ENCODE data around the gene ASS1.

ASS1 gene

GRCh38 chr9:130471411-130472183 is 26.8 kb downstream of the ASS1 start:
- no peak overlapping the region for H3K4me3 ChIP-seq (ENCODE audit: control insufficient read depth, low read depth, low read length)
- no peak for TF ChIP-seq CTCF (conservative IDR thresholded peaks at IDR 0.05; ENCODE audit: control insufficient read depth, insufficient read depth, low read depth, low read length)
- no peak for DNase-seq (ENCODE audit: low read depth)

DNA sequence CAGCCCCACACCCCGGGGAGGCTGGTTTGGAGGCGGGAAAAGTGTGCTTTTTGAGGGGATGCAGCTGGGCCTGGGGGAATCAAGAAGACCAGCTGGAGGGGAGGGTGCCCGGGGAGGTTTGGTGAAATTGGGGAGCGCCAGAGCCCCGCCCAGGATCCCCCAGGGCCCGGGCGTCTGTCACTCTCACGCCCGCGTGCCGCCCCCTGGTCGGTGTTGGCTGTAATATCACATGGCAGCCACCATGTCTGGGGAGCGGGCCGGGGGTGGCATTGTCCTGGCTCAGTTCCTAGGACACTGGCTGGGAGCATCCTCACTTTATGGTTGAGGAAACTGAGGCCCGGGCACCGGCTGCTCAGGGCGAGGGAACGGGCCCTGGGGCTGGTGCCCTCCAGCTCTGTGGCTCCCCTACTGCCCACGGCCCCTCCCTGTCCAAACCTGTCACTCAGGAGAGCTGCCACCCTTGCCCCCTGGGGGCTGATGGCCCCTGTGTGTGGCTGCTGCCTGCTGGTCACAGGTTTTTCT is 27.5 kb downstream of the ASS1 start:
- H3K4me3 ChIP-seq (ENCODE audit: control insufficient read depth, low read depth, low read length), result no peak overlapping the region
- TF ChIP-seq CTCF (conservative IDR thresholded peaks at IDR 0.05; ENCODE audit: control insufficient read depth, insufficient read depth, low read depth, low read length), result no peak
- no peak for DNase-seq (ENCODE audit: low read depth)

- no peak for TF ChIP-seq CTCF (conservative IDR thresholded peaks at IDR 0.05; ENCODE audit: control insufficient read depth, insufficient read depth, low read depth, low read length)
- DNase-seq (ENCODE audit: low read depth), result no peak
- H3K4me3 ChIP-seq (ENCODE audit: control insufficient read depth, low read depth, low read length), result no peak overlapping the region
Measured at GRCh38 chr9:130473009-130473408, 28.2 kb downstream of the ASS1 start.

- no peak for TF ChIP-seq CTCF (conservative IDR thresholded peaks at IDR 0.05; ENCODE audit: control insufficient read depth, insufficient read depth, low read depth, low read length)
- no peak overlapping the region for H3K4me3 ChIP-seq (ENCODE audit: control insufficient read depth, low read depth, low read length)
- DNase-seq (ENCODE audit: low read depth), result no peak
Measured at GRCh38 chr9:130473566-130473965, 28.8 kb downstream of the ASS1 start.

DNA sequence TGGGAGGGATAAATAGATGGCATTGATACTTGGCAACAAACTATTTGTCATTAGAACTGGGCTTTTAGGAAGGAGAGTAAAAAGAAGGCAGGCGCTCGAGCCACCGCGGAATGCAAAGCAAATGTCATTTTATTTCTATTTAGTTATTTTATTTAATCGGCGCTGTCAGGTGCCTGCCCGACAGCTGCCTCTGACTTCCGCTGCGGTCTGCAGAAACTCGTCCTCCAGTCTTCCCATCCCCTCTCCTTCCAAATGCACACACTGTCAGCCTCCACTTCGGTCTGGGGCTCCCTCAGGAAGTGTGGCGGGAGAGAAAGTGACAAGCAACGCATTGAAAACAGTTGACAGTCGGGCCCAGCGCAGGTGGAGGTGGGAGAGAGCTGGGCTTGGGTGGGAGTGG is 29.3 kb downstream of the ASS1 start:
- TF ChIP-seq CTCF (conservative IDR thresholded peaks at IDR 0.05; ENCODE audit: control insufficient read depth, insufficient read depth, low read depth, low read length), result no peak
- no peak for DNase-seq (ENCODE audit: low read depth)

DNA sequence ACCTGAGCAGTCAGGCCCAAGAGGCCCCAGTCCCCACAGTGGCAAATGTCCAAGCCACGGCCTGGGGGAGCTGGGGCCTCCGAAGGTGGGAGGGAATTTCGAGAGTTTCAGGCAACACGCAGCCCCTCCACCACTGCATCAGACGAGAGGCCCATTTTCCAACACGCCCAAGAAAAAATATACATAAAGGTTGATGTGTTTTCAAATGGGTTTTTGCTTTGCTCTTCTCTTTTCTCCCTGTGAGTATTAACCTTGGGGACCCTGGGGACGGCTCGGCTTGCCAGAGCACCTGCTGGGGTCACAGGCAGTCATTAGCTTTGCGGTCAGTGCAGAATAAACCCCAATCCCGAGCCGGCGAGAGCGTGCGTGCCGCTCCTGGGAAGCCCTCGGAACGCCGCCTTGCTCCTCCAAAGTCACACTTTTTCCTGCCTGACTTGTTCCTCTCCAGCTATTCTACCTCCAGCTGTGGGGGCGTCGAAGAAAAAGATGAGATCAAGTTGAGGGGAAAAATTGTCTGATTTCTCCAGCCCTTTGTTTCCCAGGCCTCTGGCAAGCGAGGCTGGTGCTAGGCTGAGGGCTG is 31.5 kb downstream of the ASS1 start:
- DNase-seq (ENCODE audit: low read depth), result no peak
- no peak overlapping the region for H3K4me3 ChIP-seq (ENCODE audit: control insufficient read depth, low read depth, low read length)
- TF ChIP-seq CTCF (conservative IDR thresholded peaks at IDR 0.05; ENCODE audit: control insufficient read depth, insufficient read depth, low read depth, low read length), result no peak

More for the DNA sequence above, 29.3 kb downstream of the ASS1 start:
- H3K4me3 ChIP-seq (ENCODE audit: control insufficient read depth, low read depth, low read length), result no peak overlapping the region
